Superior temporal gyrus (tissue), 1 donor: Measurements from ENCODE around the gene VAV2.

ENCODE experiments used
- DNase-seq: peaks from one replicate; pipeline ENCODE4 v3.0.0-alpha.2; 2016; ENCODE audit errors: extremely low spot score

VAV2 gene

GRCh38 chr9:133853331-133853730 lies 138.8 kb downstream of the VAV2 start:
- DNase-seq: no peak

DNA sequence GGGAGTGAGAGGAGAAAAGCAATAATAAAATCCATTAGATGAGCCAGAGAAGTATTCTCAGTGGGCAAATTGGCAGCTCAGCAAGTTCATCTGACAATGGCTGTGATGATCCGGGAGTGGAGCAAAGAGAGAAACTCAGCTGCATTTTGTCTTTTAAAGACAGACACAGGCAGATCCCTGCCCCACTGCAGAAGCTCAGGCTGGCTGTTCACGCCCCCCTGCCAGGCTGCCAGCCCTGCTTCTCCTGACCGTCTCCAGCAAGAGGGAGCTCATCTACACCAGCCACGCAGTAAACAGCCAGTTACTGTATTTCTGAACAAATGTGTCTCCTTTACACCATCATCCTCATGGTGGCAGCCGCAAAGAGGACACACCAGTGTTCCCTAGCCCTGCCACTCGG lies 139.7 kb downstream of the VAV2 start:
- no peak for DNase-seq

- no peak for DNase-seq
Observed at GRCh38 chr9:133851693-133852092, 140.4 kb downstream of the VAV2 start.

- DNase-seq: no peak
Observed at GRCh38 chr9:133850937-133851336, 141.2 kb downstream of the VAV2 start.

DNA sequence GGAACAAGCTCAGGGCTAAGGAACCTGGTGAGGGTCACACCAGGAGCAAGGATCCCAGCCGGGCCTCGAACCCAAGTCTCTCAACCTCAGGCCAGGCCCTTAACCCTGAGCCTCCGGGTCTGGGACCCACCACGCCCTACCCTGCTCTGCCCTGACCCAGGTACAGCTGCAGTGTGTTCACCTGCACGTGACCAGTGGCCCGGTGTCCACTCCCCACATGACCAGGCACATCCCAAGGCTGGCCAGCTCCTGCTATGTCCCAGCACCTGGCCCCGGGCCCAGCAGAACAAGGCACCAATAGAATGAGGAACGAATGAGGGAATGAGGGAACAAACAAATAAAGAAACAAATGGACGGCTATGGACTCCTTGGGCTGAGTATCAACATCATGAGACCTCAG lies 142.0 kb downstream of the VAV2 start:
- DNase-seq: no peak

- no peak for DNase-seq
Observed at GRCh38 chr9:133849110-133849670, 142.9 kb downstream of the VAV2 start.

DNA sequence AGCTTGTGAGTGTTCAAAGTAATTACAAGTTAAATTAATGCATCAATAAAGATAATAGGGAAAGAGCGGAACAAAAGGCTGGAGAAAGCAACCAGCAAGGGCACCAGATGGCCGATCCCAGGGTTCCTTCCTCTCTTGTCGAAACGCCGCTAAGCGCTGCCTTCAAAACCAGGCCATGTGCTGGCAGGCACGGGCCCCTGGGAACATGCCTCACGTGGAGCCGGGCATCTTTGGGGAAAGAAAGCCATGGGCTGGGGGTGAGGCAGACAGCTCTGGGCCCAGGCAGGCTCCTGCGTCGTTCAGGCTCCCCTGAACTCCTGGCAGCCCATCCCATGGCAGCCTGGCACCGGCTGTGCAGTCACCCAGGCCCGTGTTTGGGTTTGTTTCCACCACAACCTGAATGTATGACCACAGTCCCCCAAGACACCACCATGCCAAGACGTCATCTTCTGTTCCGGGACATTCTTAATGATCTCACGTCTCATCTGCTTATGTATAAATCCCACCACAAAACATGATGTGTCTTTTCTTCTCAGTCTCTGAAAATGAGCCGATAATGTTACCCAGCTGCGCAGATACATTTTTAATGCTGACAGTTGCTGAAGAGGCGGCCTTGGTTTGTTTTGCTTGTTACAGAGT lies 143.5 kb downstream of the VAV2 start:
- DNase-seq: no peak

DNA sequence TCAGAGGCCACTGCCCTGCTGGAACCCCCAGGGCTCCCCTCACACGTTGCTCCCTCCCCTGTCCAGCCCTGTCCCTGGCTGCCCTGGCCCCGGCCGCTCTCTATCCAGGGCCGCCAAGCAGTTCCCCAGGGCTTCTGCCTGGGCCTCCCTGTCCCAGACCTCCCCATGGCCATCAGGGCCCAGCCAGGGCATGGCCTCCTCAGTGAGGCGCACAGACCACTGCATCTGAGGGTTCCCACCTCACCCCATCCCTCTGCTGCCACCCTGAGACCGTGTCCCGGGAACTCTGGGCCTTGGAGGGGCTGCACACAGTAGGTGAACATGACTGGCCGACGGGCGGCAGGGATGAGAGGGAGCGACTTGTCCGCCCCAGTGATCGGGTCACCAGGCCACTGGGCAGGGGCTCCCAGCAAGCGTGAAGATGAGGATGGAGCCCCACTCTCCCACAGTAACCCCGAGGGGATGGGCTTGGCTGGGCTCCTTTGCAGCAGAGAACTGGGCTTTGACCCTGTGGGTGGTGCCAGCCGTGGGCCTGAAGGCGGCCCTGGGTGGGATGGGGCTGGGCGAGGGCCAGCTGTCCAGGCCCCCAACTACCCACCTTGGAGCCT lies 145.5 kb downstream of the VAV2 start:
- no peak for DNase-seq

DNA sequence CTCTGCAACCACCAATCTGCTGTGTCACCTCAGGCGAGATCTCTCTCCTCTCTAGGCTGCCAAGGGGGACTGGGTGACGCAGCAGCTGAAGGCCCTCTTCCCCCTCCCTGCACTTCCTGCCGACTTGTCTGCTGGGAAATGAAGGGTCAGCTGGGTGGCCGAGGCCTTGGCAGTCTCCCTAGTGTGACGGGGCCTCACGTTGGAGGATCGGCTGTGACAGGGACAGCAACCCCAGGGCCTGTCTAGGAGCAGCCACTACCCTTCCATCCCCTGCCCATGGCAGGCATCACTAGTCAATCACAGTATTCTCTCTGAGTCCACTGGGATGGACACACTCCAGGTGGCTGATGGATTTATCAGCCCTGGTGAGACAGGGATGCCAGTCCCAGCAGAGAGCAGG lies 146.7 kb downstream of the VAV2 start:
- no peak for DNase-seq

DNA sequence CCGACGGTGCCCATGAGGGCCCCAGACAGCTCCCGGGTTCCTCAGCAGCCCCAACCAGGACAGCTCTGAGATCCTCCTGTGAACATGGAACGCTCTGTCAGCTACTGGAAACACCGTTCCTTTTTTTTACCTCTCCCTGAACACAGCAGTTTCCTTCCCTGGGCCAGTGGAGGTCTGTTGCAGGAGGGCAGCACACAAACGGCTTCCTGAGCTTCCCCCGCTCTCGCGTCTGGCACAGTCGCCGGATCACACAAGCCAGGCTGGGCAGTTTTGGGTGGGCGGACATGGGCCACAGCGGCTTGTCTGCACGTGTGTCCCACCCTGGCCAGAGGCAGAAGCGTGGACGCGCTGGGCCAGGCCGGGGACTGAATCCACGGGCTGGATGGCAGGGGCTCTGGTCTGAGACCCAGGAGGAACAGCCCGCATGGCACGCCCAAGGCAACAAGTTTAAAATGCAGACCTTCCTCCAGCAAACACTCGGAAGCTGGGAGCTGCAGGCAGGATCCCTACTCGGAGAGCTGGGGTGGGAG lies 147.2 kb downstream of the VAV2 start:
- no peak for DNase-seq

DNA sequence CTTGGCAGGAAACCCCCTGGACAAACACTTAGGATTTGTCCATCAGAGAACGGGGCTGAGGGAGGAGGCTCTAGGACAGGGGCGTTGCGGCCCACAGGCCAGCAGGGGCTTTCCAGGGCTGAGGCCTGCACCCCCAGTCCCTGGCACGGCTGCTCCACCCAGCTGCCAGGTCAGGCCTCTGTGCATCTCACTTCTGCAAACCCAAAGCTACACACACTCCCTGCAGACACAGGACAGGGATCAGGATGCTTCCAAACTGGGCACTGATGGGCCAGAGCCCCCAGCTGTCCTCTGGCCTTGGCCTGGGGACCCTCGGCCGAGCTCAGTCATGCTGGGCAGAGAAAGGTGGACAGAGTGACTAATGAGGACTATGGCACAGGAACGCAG lies 147.7 kb downstream of the VAV2 start:
- no peak for DNase-seq

- no peak for DNase-seq
Observed at GRCh38 chr9:133843751-133844397, 148.2 kb downstream of the VAV2 start.

- DNase-seq: no peak
Observed at GRCh38 chr9:133843250-133843649, 148.9 kb downstream of the VAV2 start.

GRCh38 chr9:133842721-133843227 lies 149.3 kb downstream of the VAV2 start:
- no peak for DNase-seq

- no peak for DNase-seq
Observed at GRCh38 chr9:133842174-133842573, 149.9 kb downstream of the VAV2 start.

- DNase-seq: no peak
Observed at GRCh38 chr9:133841167-133841812, 150.8 kb downstream of the VAV2 start.

GRCh38 chr9:133839822-133840329 lies 152.2 kb downstream of the VAV2 start:
- DNase-seq: no peak

DNA sequence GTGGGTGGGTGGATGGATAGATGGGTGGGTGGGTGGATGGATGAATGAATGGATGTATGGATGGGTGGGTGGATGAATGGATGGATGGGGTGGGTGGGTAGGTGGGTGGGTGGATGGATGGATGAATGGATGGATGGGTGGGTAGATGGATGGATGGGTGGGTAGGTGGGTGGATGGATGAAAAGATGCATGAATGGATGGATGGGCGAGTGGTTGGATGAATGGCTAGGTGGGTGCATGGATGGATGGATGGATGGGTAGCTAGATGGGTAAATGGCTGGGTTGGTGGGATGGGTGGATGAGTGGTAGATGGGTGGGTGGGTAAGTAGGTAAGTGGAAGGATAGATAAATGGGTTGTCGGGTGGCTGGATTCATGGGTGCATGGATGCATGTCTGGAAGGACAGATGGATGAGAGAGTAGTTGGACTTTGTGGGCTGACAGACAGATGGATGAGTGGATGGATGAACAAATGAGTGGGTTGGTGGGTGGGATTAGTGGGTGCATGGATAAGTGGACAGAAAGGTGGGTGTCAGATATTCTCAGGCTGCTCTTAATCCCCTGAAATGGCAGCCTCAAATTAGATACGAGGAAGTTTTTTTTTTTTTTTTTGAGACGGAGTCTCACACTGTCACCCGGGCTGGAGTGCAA lies 153.1 kb downstream of the VAV2 start:
- no peak for DNase-seq

GRCh38 chr9:133837627-133838597 lies 154.2 kb downstream of the VAV2 start:
- no peak for DNase-seq

DNA sequence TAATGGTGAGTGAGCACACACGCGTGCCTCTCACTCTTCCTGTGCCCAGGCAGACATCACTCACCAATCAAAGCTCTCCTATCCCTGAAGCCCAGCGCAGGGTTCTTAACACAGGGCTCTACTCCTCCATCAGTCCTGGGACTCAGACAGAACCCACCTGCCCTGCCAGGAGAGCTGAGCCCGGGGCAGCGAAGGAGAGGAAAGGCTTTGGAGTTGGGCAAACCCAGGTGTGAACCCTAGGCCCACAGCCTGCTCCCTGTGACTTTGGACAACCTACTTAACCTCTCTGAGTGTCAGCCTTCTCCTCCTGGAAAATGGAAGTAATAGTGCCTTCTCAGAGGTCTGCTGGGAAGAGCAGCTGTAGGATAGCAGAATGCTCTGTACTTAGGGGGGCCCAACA lies 155.3 kb downstream of the VAV2 start:
- DNase-seq: no peak
